Astrocyte (in vitro differentiated cells and primary cell): Measurements from ENCODE around the gene GP2. TPM values are rescaled to one million over a fixed set of nuclear protein-coding genes. Genes with fewer than 3 reads are reported as not detected.

Experiments used
- DNase-seq: peaks from one replicate; pipeline ENCODE4 v3.0.0-alpha.2; 2010; ENCODE audit warnings: low read depth
- FAIRE-seq: peaks from 2 replicates; lab custom pipeline; 2011; peaks lifted over from hg19 to GRCh38; lab: Jason Lieb, UNC
- H2AFZ ChIP-seq: 2 replicates; pipeline ENCODE4 v1.6.0; 2012; ENCODE audit warnings: low read depth, low read length, inconsistent platforms
- H3K27ac ChIP-seq: 2 replicates; pipeline ENCODE4 v1.5.1; 2011; ENCODE audit warnings: low read depth, low read length, inconsistent platforms
- H3K27me3 ChIP-seq: 2 replicates; pipeline ENCODE4 v1.6.0; 2011; ENCODE audit warnings: low read length, inconsistent platforms; ENCODE audit not compliant: insufficient read depth
- H3K36me3 ChIP-seq: 2 replicates; pipeline ENCODE4 v1.5.1; 2011; ENCODE audit warnings: low read length, inconsistent platforms; ENCODE audit not compliant: insufficient read depth
- H3K4me1 ChIP-seq: 2 replicates; pipeline ENCODE4 v1.5.1; 2011; ENCODE audit warnings: low read length, inconsistent platforms; ENCODE audit not compliant: insufficient read depth
- H3K4me2 ChIP-seq: 2 replicates; pipeline ENCODE4 v1.6.0; 2012; ENCODE audit warnings: low read length, inconsistent platforms
- H3K4me3 ChIP-seq: 2 replicates; pipeline ENCODE4 v1.5.1; 2011; ENCODE audit warnings: low read depth, mild to moderate bottlenecking, low read length, inconsistent platforms; ENCODE audit not compliant: insufficient read depth
- H3K79me2 ChIP-seq: 2 replicates; pipeline ENCODE4 v1.6.0; 2012; ENCODE audit warnings: mild to moderate bottlenecking, low read length, inconsistent platforms; ENCODE audit not compliant: insufficient read depth
- H3K9ac ChIP-seq: 2 replicates; pipeline ENCODE4 v1.6.0; 2012; ENCODE audit warnings: mild to moderate bottlenecking, low read length, inconsistent platforms
- H3K9me3 ChIP-seq: 2 replicates; pipeline ENCODE4 v1.5.1; 2012; ENCODE audit warnings: low read depth, mild to moderate bottlenecking, low read length, inconsistent platforms; ENCODE audit not compliant: insufficient read depth
- H4K20me1 ChIP-seq: 2 replicates; pipeline ENCODE4 v1.6.0; 2012; ENCODE audit warnings: low read length, inconsistent platforms; ENCODE audit not compliant: insufficient read depth
- H3K27ac Mint-ChIP-seq: one replicate; pipeline ENCODE4 v1.8.0; 2021; ENCODE audit warnings: mild to moderate bottlenecking, mixed read lengths; ENCODE audit not compliant: unreplicated experiment
- H3K27me3 Mint-ChIP-seq: one replicate; pipeline ENCODE4 v1.8.0; 2021; ENCODE audit warnings: low read depth, mixed read lengths; ENCODE audit not compliant: unreplicated experiment
- H3K36me3 Mint-ChIP-seq: one replicate; pipeline ENCODE4 v1.8.0; 2021; ENCODE audit warnings: low read depth, mixed read lengths; ENCODE audit not compliant: unreplicated experiment
- H3K4me1 Mint-ChIP-seq: one replicate; pipeline ENCODE4 v1.8.0; 2021; ENCODE audit warnings: low read depth, mixed read lengths; ENCODE audit not compliant: unreplicated experiment
- H3K4me3 Mint-ChIP-seq: one replicate; pipeline ENCODE4 v1.8.0; 2021; ENCODE audit warnings: mild to moderate bottlenecking, moderate library complexity, mixed read lengths; ENCODE audit not compliant: unreplicated experiment
- H3K9me3 Mint-ChIP-seq: one replicate; pipeline ENCODE4 v1.8.0; 2021; ENCODE audit warnings: mild to moderate bottlenecking, mixed read lengths; ENCODE audit not compliant: unreplicated experiment
- CTCF ChIP-seq: IDR thresholded peaks from 2 replicates; pipeline ENCODE4 v1.5.1; 2011; ENCODE audit warnings: low read depth, mild to moderate bottlenecking, inconsistent platforms, low read length, moderate library complexity; ENCODE audit not compliant: insufficient read depth
- EZH2 ChIP-seq: IDR thresholded peaks from 2 replicates; pipeline ENCODE4 v1.6.1; 2012; ENCODE audit warnings: mild to moderate bottlenecking, low read length, inconsistent platforms; ENCODE audit not compliant: insufficient read depth
- total RNA-seq: library from RNA; stranded (reverse); gene quantifications from 2 replicates; pipeline ENCODE4 v1.2.1, GENCODE V29; 2021

Gene GP2
- total RNA-seq, 1 donor from 2014 or later, result not detected

GRCh38 chr16:20344611-20345010 lies 17.3 kb upstream of the GP2 start:
- Histone ChIP-seq H3K4me2 (no peak overlapping the region), H3K4me1 (no peaks in the 10 kb centered on the region), H3K27me3 (no peaks in the 10 kb centered on the region), H3K4me3 (no peak overlapping the region), H3K9me3 (no peaks in the 10 kb centered on the region), H2AFZ (no peak overlapping the region), H3K27ac (no peak overlapping the region), H3K9ac (no peak overlapping the region), H3K79me2 (no peaks in the 10 kb centered on the region), H3K36me3 (no peaks in the 10 kb centered on the region), H4K20me1 (no peaks in the 10 kb centered on the region)
- Mint-ChIP-seq H3K9me3 (no peaks in the 10 kb centered on the region), H3K27ac (no peak overlapping the region), H3K36me3 (no peaks in the 10 kb centered on the region), H3K4me3 (no peak overlapping the region), H3K27me3 (peaks cover 1% of the 10 kb centered on the region), H3K4me1 (no peaks in the 10 kb centered on the region)
- DNase-seq, result no peak
- TF ChIP-seq CTCF (no peak), EZH2 (no peak)
- no peak for FAIRE-seq

- H3K79me2 ChIP-seq, result no peaks in the 10 kb centered on the region
- no peak overlapping the region for H3K9ac ChIP-seq
- DNase-seq (no peak), FAIRE-seq (no peak)
- H3K4me1 ChIP-seq, result no peaks in the 10 kb centered on the region
- H3K27me3 ChIP-seq, result no peaks in the 10 kb centered on the region
- Mint-ChIP-seq H3K27ac (no peak overlapping the region), H3K36me3 (no peaks in the 10 kb centered on the region), H3K4me1 (no peaks in the 10 kb centered on the region), H3K4me3 (no peak overlapping the region), H3K27me3 (peaks cover 25% of the 10 kb centered on the region), H3K9me3 (no peaks in the 10 kb centered on the region)
- no peak overlapping the region for H3K4me3 ChIP-seq
- H3K9me3 ChIP-seq, result no peaks in the 10 kb centered on the region
- H3K4me2 ChIP-seq, result no peak overlapping the region
- H2AFZ ChIP-seq, result no peak overlapping the region
- H4K20me1 ChIP-seq, result no peaks in the 10 kb centered on the region
- H3K36me3 ChIP-seq, result no peaks in the 10 kb centered on the region
- TF ChIP-seq EZH2 (no peak), CTCF (no peak)
- H3K27ac ChIP-seq, result no peak overlapping the region
Measured at GRCh38 chr16:20339744-20340143, 12.4 kb upstream of the GP2 start.

GRCh38 chr16:20336955-20337354 lies 9.6 kb upstream of the GP2 start:
- Histone ChIP-seq H3K27me3 (no peaks in the 10 kb centered on the region), H3K4me2 (no peak overlapping the region), H3K36me3 (no peaks in the 10 kb centered on the region), H3K9ac (no peak overlapping the region), H3K79me2 (no peaks in the 10 kb centered on the region), H2AFZ (no peak overlapping the region), H3K4me1 (no peaks in the 10 kb centered on the region), H4K20me1 (no peaks in the 10 kb centered on the region), H3K4me3 (no peak overlapping the region), H3K9me3 (peaks cover 2% of the 10 kb centered on the region), H3K27ac (no peak overlapping the region)
- Mint-ChIP-seq H3K4me3 (no peak overlapping the region), H3K9me3 (no peaks in the 10 kb centered on the region), H3K27ac (no peak overlapping the region), H3K4me1 (no peaks in the 10 kb centered on the region), H3K36me3 (no peaks in the 10 kb centered on the region), H3K27me3 (peaks cover 32% of the 10 kb centered on the region)
- FAIRE-seq, result no peak
- TF ChIP-seq EZH2, result no peak
- TF ChIP-seq CTCF, result no peak
- no peak for DNase-seq
